Cardiac muscle cell (in vitro differentiated cells and primary cell): ENCODE results near the gene UBA1. TPM values are rescaled to one million over a fixed set of nuclear protein-coding genes. Genes with fewer than 3 reads are reported as not detected.

Source experiments
- DNase-seq, 2 donors: peaks; one replicate each; pipeline versions ENCODE4 v3.0.0 to v3.0.0-alpha.2; 2010 to 2017; ENCODE audit warnings: low read depth in 1 of 2, low spot score in 1 of 2
- H3K27ac ChIP-seq: fragments of 200-600 bp; sonication (generic); 2 replicates; pipeline ENCODE4 v1.5.1; 2016
- H3K27me3 ChIP-seq: fragments of 200-600 bp; sonication (generic); 2 replicates; pipeline ENCODE4 v1.6.0; 2016; ENCODE audit warnings: control low read depth
- H3K36me3 ChIP-seq: fragments of 200-600 bp; sonication (generic); 2 replicates; pipeline ENCODE4 v1.5.1; 2016; ENCODE audit warnings: control low read depth
- H3K4me1 ChIP-seq: fragments of 200-600 bp; sonication (generic); 2 replicates; pipeline ENCODE4 v1.8.1; 2017; ENCODE audit warnings: low read depth, mild to moderate bottlenecking, mixed run types
- H3K4me3 ChIP-seq: fragments of 200-600 bp; sonication (generic); 2 replicates; pipeline ENCODE4 v1.5.1; 2016; ENCODE audit warnings: mild to moderate bottlenecking
- H3K9me3 ChIP-seq: fragments of 200-600 bp; sonication (generic); 2 replicates; pipeline ENCODE4 v1.5.1; 2017; ENCODE audit warnings: low read depth, mild to moderate bottlenecking, control low read depth
- polyA plus RNA-seq: library from polyadenylated mRNA; unstranded; fragments of >200 nt; fragmentation: Nextera tagmentation; extraction: Ambion mirVana; gene quantifications from 2 replicates; pipeline ENCODE4 v1.2.1, GENCODE V29; 2016
- total RNA-seq: library from RNA; depleted of rRNA; stranded (reverse); fragments of >200 nt; gene quantifications from 2 replicates; pipeline ENCODE4 v1.2.3, GENCODE V29; 2016
- TF ChIP-seq, protein P1 (sequence below): IDR thresholded peaks from 2 replicates; pipeline ENCODE4 v1.5.1; 2012; ENCODE audit warnings: low read depth, mild to moderate bottlenecking, low read length

Gene UBA1
- total and polyA plus RNA-seq, 2 experiments from 2014 or later, result 280 to 386 TPM

DNA sequence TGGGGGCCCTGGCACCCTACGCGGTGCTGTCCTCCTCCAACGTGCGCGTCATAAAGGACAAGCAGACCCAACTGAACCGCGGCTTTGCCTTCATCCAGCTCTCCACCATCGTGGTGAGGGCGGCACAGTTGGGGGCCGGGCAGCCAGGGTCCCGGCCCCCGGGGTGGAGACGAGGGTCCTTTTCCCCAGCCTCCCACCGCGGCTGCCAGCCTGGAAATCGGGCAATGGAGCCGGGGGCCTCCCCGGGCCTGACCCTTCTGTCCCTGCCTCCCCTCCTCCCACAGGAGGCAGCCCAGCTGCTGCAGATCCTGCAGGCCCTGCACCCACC is 13.7 kb upstream of the UBA1 start:
- Histone ChIP-seq H3K4me1 (no peaks in the 10 kb centered on the region), H3K9me3 (no peaks in the 10 kb centered on the region), H3K27ac (no peak overlapping the region), H3K4me3 (no peak overlapping the region), H3K36me3 (no peaks in the 10 kb centered on the region), H3K27me3 (no peaks in the 10 kb centered on the region)
- TF ChIP-seq, protein P1, sequence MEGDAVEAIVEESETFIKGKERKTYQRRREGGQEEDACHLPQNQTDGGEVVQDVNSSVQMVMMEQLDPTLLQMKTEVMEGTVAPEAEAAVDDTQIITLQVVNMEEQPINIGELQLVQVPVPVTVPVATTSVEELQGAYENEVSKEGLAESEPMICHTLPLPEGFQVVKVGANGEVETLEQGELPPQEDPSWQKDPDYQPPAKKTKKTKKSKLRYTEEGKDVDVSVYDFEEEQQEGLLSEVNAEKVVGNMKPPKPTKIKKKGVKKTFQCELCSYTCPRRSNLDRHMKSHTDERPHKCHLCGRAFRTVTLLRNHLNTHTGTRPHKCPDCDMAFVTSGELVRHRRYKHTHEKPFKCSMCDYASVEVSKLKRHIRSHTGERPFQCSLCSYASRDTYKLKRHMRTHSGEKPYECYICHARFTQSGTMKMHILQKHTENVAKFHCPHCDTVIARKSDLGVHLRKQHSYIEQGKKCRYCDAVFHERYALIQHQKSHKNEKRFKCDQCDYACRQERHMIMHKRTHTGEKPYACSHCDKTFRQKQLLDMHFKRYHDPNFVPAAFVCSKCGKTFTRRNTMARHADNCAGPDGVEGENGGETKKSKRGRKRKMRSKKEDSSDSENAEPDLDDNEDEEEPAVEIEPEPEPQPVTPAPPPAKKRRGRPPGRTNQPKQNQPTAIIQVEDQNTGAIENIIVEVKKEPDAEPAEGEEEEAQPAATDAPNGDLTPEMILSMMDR, result no peak
- DNase-seq, result no peak

DNA sequence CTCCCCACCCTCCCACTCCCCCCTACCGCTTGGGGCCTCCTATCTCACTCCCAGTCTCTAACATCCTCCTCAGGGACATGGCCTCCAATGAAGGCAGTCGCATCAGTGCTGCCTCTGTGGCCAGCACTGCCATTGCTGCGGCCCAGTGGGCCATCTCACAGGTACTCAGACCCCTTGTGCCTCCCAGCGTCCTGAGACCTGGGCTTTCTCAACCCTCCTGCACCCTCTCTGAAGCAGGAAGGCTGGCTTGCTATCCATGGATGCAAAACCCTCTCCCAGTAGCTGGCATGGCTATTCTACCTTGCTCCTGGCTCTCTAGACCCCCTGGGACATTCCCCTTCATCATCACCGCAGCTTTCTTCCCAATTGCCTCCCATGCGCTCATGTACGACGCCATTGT is 13.3 kb upstream of the UBA1 start:
- Histone ChIP-seq H3K27me3 (no peaks in the 10 kb centered on the region), H3K4me3 (no peak overlapping the region), H3K36me3 (no peaks in the 10 kb centered on the region), H3K4me1 (no peaks in the 10 kb centered on the region), H3K27ac (no peak overlapping the region), H3K9me3 (no peaks in the 10 kb centered on the region)
- no peak for DNase-seq
- TF ChIP-seq, protein P1, result no peak

DNA sequence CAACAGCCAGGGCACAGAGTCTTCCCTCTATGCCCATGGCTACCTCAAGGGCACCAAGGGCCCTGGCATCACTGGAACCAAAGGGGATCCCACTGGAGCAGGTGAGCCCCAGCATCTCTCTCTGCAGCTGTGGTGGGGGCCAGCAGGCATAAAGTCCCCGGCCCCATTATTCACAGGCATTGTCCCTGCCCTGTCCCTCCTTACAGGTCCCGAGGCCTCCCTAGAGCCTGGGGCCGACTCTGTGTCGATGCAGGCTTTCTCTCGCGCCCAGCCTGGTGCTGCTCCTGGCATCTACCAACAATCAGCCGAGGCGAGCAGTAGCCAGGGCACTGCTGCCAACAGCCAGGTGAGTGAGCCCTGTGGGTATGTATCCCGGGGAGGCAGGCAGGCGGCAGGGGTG is 12.3 kb upstream of the UBA1 start:
- H3K4me3 ChIP-seq, result no peak overlapping the region
- no peaks in the 10 kb centered on the region for H3K36me3 ChIP-seq
- no peaks in the 10 kb centered on the region for H3K9me3 ChIP-seq
- H3K27ac ChIP-seq, result no peak overlapping the region
- TF ChIP-seq, protein P1, result no peak
- no peak for DNase-seq
- H3K27me3 ChIP-seq, result no peaks in the 10 kb centered on the region
- no peaks in the 10 kb centered on the region for H3K4me1 ChIP-seq

DNA sequence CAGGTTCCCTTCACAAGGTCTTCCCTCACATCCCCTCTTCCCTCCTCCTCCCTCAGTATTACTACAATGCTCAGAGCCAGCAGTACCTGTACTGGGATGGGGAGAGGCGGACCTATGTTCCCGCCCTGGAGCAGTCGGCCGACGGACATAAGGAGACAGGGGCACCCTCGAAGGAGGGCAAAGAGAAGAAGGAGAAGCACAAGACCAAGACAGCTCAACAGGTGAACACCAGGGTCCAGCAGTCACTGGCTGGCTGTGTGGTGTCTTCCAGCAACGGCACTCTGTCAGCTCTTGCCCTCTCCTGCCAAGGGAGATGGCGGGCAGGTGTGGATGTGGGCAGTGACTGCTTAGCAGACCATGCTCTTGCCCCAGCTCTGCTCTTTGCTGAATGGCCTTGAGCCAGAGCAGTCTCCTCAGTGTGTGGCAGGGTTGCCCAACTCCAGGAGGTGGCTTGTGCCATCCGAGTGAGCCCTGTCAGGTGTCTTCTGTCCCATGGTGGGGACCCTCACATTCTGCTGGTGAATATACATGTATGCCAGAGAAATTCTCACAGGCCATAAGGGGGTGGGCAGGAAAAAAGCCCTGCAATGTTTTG is 11.4 kb upstream of the UBA1 start:
- no peaks in the 10 kb centered on the region for H3K36me3 ChIP-seq
- no peak overlapping the region for H3K4me3 ChIP-seq
- no peaks in the 10 kb centered on the region for H3K27me3 ChIP-seq
- TF ChIP-seq, protein P1, result no peak
- H3K9me3 ChIP-seq, result no peaks in the 10 kb centered on the region
- no peaks in the 10 kb centered on the region for H3K4me1 ChIP-seq
- no peak for DNase-seq
- H3K27ac ChIP-seq, result no peak overlapping the region

DNA sequence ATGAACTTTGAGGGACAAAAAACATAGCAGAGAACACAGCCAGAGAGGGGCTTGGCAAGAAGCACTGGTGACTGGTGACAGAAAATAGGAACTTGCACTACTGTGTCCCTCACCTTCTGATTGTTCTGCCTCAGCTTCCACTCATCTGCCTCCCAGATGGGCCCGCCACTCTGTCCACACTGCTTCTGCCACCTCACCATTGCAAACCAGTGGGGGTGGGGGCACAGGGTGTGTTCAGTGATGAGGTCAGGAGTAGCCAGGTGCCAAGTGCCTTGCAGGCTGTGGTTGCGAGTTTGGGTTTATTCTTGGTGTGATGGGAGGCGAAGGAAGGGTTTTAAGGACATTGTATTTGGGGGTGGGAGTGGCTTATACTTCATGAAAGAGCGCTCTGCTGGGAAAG is 9.1 kb upstream of the UBA1 start:
- TF ChIP-seq, protein P1, result no peak
- Histone ChIP-seq H3K27ac (no peak overlapping the region), H3K36me3 (no peaks in the 10 kb centered on the region), H3K4me1 (no peaks in the 10 kb centered on the region), H3K4me3 (no peak overlapping the region), H3K27me3 (no peaks in the 10 kb centered on the region), H3K9me3 (no peaks in the 10 kb centered on the region)
- no peak for DNase-seq

DNA sequence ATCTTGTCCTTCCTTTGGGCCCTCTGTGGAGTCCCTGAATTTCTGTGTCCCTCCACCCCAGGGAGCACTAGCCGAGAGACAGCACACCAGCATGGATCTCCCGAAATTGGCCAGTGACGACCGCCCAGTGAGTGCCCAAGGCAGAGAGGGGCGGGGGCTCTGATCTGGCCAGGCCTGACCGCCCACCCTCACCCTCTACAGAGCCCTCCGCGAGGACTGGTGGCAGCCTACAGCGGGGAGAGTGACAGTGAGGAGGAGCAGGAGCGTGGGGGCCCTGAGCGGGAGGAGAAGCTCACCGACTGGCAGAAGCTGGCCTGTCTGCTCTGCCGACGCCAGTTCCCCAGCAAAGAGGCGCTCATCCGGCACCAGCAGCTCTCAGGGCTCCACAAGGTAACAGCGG is 8.4 kb upstream of the UBA1 start:
- Histone ChIP-seq H3K27ac (no peak overlapping the region), H3K27me3 (no peaks in the 10 kb centered on the region), H3K4me1 (no peaks in the 10 kb centered on the region), H3K36me3 (no peaks in the 10 kb centered on the region), H3K9me3 (no peaks in the 10 kb centered on the region), H3K4me3 (no peak overlapping the region)
- TF ChIP-seq, protein P1, result no peak
- DNase-seq, result no peak
